VCaP (cell line): ENCODE results near the gene ZNF394.
A peak's percentile ranks its signal among the peaks of the same experiment; 100 is the strongest.

Experiments used
- H3K27ac ChIP-seq: fragments of 450-650 bp; 2 replicates; pipeline ENCODE4 v1.5.1; 2017
- CTCF ChIP-seq: fragments of 450-650 bp; conservative IDR thresholded peaks from 2 replicates; pipeline ENCODE4 v1.5.1; 2017; ENCODE audit warnings: mild to moderate bottlenecking, moderate library complexity

ZNF394 gene

DNA sequence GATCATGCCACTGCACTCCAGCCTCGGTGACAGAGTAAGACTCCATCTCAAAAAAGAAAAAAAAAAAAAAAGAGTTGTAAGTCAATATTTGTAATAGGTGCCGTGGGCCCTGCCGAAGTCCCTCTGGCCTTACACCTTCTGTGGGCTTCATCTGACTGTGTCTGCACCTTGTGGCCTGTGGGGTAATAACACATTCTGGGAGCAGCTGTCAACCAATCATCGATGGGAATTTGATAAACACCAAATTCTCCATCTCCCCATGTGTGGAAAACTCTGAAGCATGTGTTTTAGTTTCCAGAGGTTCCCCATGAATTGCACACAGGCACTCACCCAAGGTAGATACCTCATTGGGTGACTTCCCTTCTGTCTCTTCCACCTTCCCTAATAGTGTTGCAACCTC is 10.8 kb downstream of the ZNF394 start:
- no peak overlapping the region for H3K27ac ChIP-seq
- 0 out of 2 replicates have a peak, but pooled peaks have one; percentile 25 for TF ChIP-seq CTCF

- H3K27ac ChIP-seq, result no peak overlapping the region
- no peak for TF ChIP-seq CTCF
These were observed 15.0 kb downstream of the ZNF394 start for GRCh38 chr7:99485094-99485493.

GRCh38 chr7:99478464-99479440 is 21.3 kb downstream of the ZNF394 start:
- TF ChIP-seq CTCF, result no peak
- H3K27ac ChIP-seq, result no peak overlapping the region

DNA sequence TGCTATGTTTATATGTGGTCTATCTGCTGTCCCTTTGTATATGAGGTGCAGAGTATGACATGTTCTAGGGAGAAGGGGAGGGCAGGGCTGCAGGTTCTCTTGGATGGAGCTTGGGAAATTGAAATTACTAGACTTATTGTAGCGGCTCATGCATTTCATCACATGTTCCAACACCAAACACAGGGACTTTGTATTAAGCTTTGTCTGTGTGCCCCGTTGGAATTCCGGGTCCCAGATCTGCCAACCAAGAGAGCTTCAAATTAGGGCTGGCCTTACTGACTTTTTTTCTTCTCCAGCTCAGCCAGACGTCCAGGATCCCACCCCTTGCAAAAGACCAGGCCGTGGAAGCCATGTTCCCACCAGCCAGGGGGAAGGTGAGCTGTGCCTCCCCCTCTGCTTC is 24.0 kb downstream of the ZNF394 start:
- H3K27ac ChIP-seq, result no peak overlapping the region
- no peak for TF ChIP-seq CTCF

DNA sequence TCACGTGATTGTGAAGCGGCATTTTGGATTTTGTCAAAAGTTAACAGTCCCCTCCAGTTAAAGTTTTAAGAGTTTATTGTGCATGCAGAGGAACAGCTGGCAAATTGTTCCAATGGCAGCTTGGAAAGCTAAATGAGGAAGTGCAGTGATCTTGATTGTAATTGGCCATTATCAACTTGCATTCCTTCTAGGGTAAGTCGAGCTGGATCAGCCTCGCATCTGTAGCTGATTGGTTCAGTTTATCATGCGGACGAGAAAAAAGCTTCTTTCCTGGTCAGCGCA is 26.8 kb downstream of the ZNF394 start:
- no peak for TF ChIP-seq CTCF
- peak overlapping the region; percentile 87 for H3K27ac ChIP-seq

GRCh38 chr7:99472561-99473314 is 27.3 kb downstream of the ZNF394 start, which contains the start of gene ZNF789:
Gene ZNF789, plus strand, starts transcription at chr7:99472890. Its CDS starts 3,567 bp downstream, at chr7:99476457.
- TF ChIP-seq CTCF, result no peak

GRCh38 chr7:99469381-99470065 is 30.6 kb downstream of the ZNF394 start:
- TF ChIP-seq CTCF, result no peak
- no peak overlapping the region for H3K27ac ChIP-seq

More at GRCh38 chr7:99472561-99473314, 27.3 kb downstream of the ZNF394 start, which contains the start of gene ZNF789:
- peak within 1 kb of the TSS; percentile 87 for H3K27ac ChIP-seq
